AG04450 (cell line): ENCODE results near the gene COPS7A. TPM values are rescaled to one million over a fixed set of nuclear protein-coding genes. Genes with fewer than 3 reads are reported as not detected.
A peak's percentile ranks its signal among the peaks of the same experiment; 100 is the strongest.

Experiments
- CTCF ChIA-PET: fragments of 300-600, 350-600 bp; formaldehyde crosslinking; extraction: SDS; loops from one replicate; lab custom pipeline; 2022; ENCODE audit warnings: antibody characterized with exemption, inconsistent platforms; lab: Charles Lee
- POLR2A ChIA-PET: fragments of 350-600 bp; formaldehyde crosslinking; extraction: SDS; loops from one replicate; lab custom pipeline; 2021; ENCODE audit warnings: antibody characterized with exemption, inconsistent platforms; lab: Yijun Ruan, JAX
- DNase-seq: peaks from one replicate; pipeline ENCODE4 v3.0.0-alpha.2; 2011; ENCODE audit warnings: low read depth, low spot score
- H3K27ac ChIP-seq: one replicate; pipeline ENCODE4 v1.5.1; 2012; ENCODE audit warnings: low read depth, low read length, control low read depth
- H3K27me3 ChIP-seq: one replicate; pipeline ENCODE4 v1.6.0; 2012; ENCODE audit warnings: low read length; ENCODE audit not compliant: control insufficient read depth, insufficient read depth
- H3K4me3 ChIP-seq: 2 replicates; pipeline ENCODE4 v1.5.1; 2011; ENCODE audit warnings: mild to moderate bottlenecking, low read depth, low read length, control low read depth
- H3K9me3 ChIP-seq: 2 replicates; pipeline ENCODE4 v1.5.1; 2012; ENCODE audit warnings: low read length; ENCODE audit not compliant: control insufficient read depth, insufficient read depth
- CTCF ChIP-seq: IDR thresholded peaks from 2 replicates; pipeline ENCODE4 v1.5.1; 2011; ENCODE audit warnings: low read depth, low read length, control low read depth, inconsistent platforms
- polyA plus RNA-seq: library from polyadenylated mRNA; depleted of rRNA; stranded (reverse); fragments of >200 nt; gene quantifications from 2 replicates; pipeline ENCODE4 v1.2.3, GENCODE V29; 2011

The COPS7A gene
- polyA plus RNA-seq, 1 experiment = 93.2 TPM

- DNase-seq = no peak
- Histone ChIP-seq H3K27ac (no peak overlapping the region), H3K9me3 (no peaks in the 10 kb centered on the region; the same call in 1 of the 2 replicates), H3K4me3 (no peak overlapping the region), H3K27me3 (no peaks in the 10 kb centered on the region)
- no peak for TF ChIP-seq CTCF
- ChIA-PET CTCF (interaction anchor here (5.4 to 5.7 kb wide), 2 partner anchors 18 to 75 kb away, joined by 136 to 165 read pairs; partner anchors contain the start of genes GPR162, LAG3, P3H3 and PTMS), POLR2A (interaction anchor here (0.5 kb wide), 1 partner anchor 115 kb away, joined by 3 read pairs; no protein-coding TSS in a partner anchor)
These were observed 26.7 kb downstream of the COPS7A start for GRCh38 chr12:6750506-6750905.

- Histone ChIP-seq H3K4me3 (peak overlapping the region; percentile 87), H3K9me3 (no peaks in the 10 kb centered on the region; the same call in 1 of the 2 replicates), H3K27me3 (no peaks in the 10 kb centered on the region), H3K27ac (peak overlapping the region; percentile 3)
- ChIA-PET POLR2A (interaction anchor here (1.1 to 4.2 kb wide), 12 partner anchors 14 to 101 kb away, joined by 4 to 89 read pairs (median 10); partner anchors contain the start of genes CD4, CDCA3, COPS7A and P3H3), CTCF (interaction anchor here (0.5 to 5.7 kb wide), 13 partner anchors 8 to 137 kb away, joined by 4 to 165 read pairs (median 24); partner anchors contain the start of genes GPR162, LAG3, P3H3 and PTMS)
- TF ChIP-seq CTCF = no peak
- DNase-seq = no peak
These were observed 27.9 kb downstream of the COPS7A start for GRCh38 chr12:6751767-6752166.

GRCh38 chr12:6752167-6752920 is 28.5 kb downstream of the COPS7A start:
- no peaks in the 10 kb centered on the region; the same call in 1 of the 2 replicates for H3K9me3 ChIP-seq
- peak overlapping the region; percentile 87 for H3K4me3 ChIP-seq
- H3K27me3 ChIP-seq = no peaks in the 10 kb centered on the region
- peak; percentile 62 for TF ChIP-seq CTCF
- ChIA-PET CTCF (interaction anchor here (0.5 to 5.7 kb wide), 34 partner anchors 9 to 198 kb away, joined by 3 to 165 read pairs (median 8); partner anchors contain the start of genes CD4, COPS7A, GPR162 and LAG3), POLR2A (interaction anchor here (0.5 to 4.2 kb wide), 25 partner anchors 11 to 1280 kb away, joined by 3 to 89 read pairs (median 6); partner anchors contain the start of genes CD4, CDCA3, COPS7A and GPR162)
- DNase-seq = no peak
- H3K27ac ChIP-seq = peak overlapping the region; percentile 98

- Histone ChIP-seq H3K9me3 (no peaks in the 10 kb centered on the region; the same call in 1 of the 2 replicates), H3K27ac (peak within 1 kb of the TSS; percentile 98), H3K27me3 (no peaks in the 10 kb centered on the region), H3K4me3 (peak within 1 kb of the TSS; percentile 87)
- CTCF ChIA-PET = interaction anchor here (0.5 to 5.7 kb wide), 40 partner anchors 9 to 262 kb away, joined by 3 to 165 read pairs (median 8); partner anchors contain the start of genes CD4, COPS7A, GNB3 and GPR162
- TF ChIP-seq CTCF = no peak
- POLR2A ChIA-PET = interaction anchor here (0.5 to 4.2 kb wide), 27 partner anchors 11 to 1279 kb away, joined by 3 to 89 read pairs (median 6); partner anchors contain the start of genes CD4, CDCA3, COPS7A and GAPDH
- DNase-seq = peak; percentile 98
These were observed 29.3 kb downstream of the COPS7A start, which contains the start of gene MLF2 for GRCh38 chr12:6752921-6753771. Gene MLF2, minus strand, starts transcription at chr12:6753141. Its CDS starts 807 bp downstream, at chr12:6752334.
